Bronchus fibroblast of lung (primary cell): Measurements from ENCODE around the gene NSA2. TPM values are rescaled to one million over a fixed set of nuclear protein-coding genes. Genes with fewer than 3 reads are reported as not detected.

ENCODE experiments used
- total RNA-seq: library from RNA; depleted of rRNA; stranded (reverse); fragments of >200 nt; gene quantifications from 2 replicates; pipeline ENCODE4 v1.2.3, GENCODE V29; 2015

NSA2 gene
- total RNA-seq = 46.8 and 94.7 TPM in 2 replicates

DNA sequence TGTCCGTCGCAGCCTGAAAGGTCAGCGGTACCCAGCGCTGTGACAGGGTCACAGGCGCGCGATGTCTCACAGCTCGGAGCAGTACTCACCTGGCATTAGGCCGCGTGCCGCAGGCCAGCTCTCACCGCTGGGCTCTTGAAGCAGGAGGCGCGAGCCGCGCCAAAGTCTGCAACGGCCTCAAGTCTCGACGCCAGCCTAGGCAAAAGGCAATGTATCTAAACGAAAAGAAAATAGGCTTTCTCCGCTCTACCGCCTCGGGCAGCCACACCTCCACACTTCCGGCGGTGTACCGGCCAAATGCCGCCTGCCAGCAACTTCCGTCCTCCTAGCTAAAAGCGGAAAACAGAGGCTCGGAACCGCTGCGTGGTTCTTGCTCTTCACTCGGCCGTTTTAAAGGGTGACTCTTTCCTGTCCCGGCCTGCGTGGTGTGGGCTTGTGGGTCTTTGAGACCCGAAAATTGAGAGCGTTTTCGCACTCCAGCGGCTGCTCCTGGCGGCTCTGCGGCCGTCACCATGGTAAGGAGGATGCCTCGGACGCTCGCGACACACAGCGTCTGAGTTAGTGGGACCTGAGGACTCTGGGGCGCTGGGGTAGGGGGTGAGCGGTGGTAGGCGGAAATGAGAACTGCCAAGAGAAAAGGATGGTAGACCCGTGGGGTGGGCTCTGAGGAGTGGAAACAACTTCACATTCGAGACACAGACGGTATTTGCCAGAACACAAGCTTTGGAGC lies at the start of gene NSA2, which contains the start of gene GFM2:
NSA2 (plus strand) TSS at position 401 of the 730 bp plus-strand sequence; CDS start at position 513, 112 bp downstream.
GFM2 (minus strand) TSS at position 269 of the 730 bp plus-strand sequence. CDS start 3,375 bp downstream, outside the sequence.

Other genes with a start within 250 kb of the NSA2 start
- gene ENC1, start 126.5 kb upstream of the NSA2 start, total RNA-seq = 18.7 and 22.4 TPM in 2 replicates
- 164 and 189 TPM in 2 replicates for gene HEXB, start 82.0 kb upstream of the NSA2 start, total RNA-seq
- 25.9 and 29.9 TPM in 2 replicates for gene GFM2, start 132 bp upstream of the NSA2 start, total RNA-seq
- gene FAM169A, start 99.1 kb downstream of the NSA2 start, total RNA-seq = 0.89 and 2.5 TPM in 2 replicates